Activated T-cell treated with anti-CD3 and anti-CD28 coated beads, Interleukin-2, amount 50 U/mL, for 72 hours (primary cell): ENCODE results near the gene TMX4. TPM values are rescaled to one million over a fixed set of nuclear protein-coding genes. Genes with fewer than 3 reads are reported as not detected.

ENCODE experiments used
- ATAC-seq, 2 donors: fragments of 150-1000 bp; cut with Tn5 transposase; replicated peaks in 1 of 2; 2 replicates each; pipeline ENCODE4 v1.10.0; 2021; ENCODE audit warnings: moderate library complexity in 2 of 2, mild to moderate bottlenecking in 1 of 2
- DNase-seq, 2 donors: peaks; one replicate each; pipeline ENCODE4 v3.0.0; 2021 to 2022; ENCODE audit warnings: mixed read lengths in 1 of 2
- H3K27ac Mint-ChIP-seq: one replicate; pipeline ENCODE4 v1.8.0; 2022; ENCODE audit warnings: mild to moderate bottlenecking, moderate library complexity, mixed read lengths
- H3K27me3 Mint-ChIP-seq: one replicate; pipeline ENCODE4 v1.8.0; 2022; ENCODE audit warnings: low read depth, mixed read lengths
- H3K36me3 Mint-ChIP-seq, 2 donors: one replicate each; pipeline ENCODE4 v1.8.0; 2022; ENCODE audit warnings: mixed read lengths in 2 of 2, mild to moderate bottlenecking in 1 of 2; ENCODE audit not compliant: insufficient read depth in 2 of 2
- H3K4me1 Mint-ChIP-seq: one replicate; pipeline ENCODE4 v1.8.0; 2022; ENCODE audit warnings: low read depth, mixed read lengths
- H3K4me3 Mint-ChIP-seq, 2 donors: one replicate each; pipeline ENCODE4 v1.8.0; 2022; ENCODE audit warnings: mild to moderate bottlenecking in 2 of 2, mixed read lengths in 2 of 2, moderate library complexity in 2 of 2
- H3K9me3 Mint-ChIP-seq, 2 donors: one replicate each; pipeline ENCODE4 v1.8.0; 2022; ENCODE audit warnings: mixed read lengths in 2 of 2
- total RNA-seq, 2 donors: library from RNA; stranded (reverse); gene quantifications; one replicate each; pipeline ENCODE4 v1.2.3, GENCODE V29; 2022

The TMX4 gene, protein sequence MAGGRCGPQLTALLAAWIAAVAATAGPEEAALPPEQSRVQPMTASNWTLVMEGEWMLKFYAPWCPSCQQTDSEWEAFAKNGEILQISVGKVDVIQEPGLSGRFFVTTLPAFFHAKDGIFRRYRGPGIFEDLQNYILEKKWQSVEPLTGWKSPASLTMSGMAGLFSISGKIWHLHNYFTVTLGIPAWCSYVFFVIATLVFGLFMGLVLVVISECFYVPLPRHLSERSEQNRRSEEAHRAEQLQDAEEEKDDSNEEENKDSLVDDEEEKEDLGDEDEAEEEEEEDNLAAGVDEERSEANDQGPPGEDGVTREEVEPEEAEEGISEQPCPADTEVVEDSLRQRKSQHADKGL
- 10 to 100 TPM; 36.9 to 42.5 TPM for total RNA-seq

DNA sequence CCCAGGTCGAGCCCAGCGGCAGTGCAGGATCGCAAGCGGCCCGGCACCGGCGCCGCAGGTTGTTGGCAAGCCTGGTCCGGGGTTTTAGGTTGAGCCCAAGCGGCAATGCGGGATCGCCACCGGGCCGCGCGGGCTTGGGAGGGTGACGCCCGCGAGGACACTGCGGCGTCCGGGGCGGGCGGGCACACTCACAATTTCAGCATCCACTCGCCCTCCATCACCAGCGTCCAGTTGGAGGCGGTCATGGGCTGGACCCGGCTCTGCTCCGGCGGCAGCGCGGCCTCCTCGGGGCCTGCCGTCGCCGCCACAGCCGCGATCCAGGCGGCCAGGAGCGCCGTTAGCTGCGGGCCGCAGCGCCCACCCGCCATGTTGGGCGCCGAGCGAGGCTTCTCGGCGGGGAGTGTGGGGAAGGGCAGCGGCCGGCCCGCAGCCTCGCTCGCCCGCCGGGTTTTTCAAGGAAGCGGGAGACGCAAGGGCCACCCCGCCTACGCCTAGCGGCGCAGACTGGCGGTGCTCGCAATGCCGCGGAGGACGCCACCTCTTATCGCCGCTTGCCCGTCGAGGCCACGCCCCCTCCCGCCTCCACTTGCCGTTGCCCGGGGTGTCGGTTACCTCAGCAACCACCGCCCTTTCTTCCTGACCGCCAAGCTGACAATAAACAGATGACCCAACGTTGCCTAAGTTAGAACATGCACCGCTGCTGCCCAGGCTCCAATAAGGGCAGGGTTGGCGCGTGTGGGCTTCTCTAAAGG lies at the start of gene TMX4:
TSS of gene TMX4 (minus strand) at position 516 of the 752 bp plus-strand sequence. CDS start at position 368, 148 bp downstream.
- Mint-ChIP-seq H3K27ac (peak within 1 kb of the TSS; percentile 71), H3K9me3 (no peaks in the 10 kb centered on the region), H3K36me3 (no peaks in the 10 kb centered on the region), H3K27me3 (no peaks in the 10 kb centered on the region), H3K4me1 (peaks cover 25% of the 10 kb centered on the region), H3K4me3 (peak within 1 kb of the TSS in 1 of 2 donors; percentile 84)
- DNase-seq = peak; percentile 95 to 96
- ATAC-seq = peak; percentile 90

DNA sequence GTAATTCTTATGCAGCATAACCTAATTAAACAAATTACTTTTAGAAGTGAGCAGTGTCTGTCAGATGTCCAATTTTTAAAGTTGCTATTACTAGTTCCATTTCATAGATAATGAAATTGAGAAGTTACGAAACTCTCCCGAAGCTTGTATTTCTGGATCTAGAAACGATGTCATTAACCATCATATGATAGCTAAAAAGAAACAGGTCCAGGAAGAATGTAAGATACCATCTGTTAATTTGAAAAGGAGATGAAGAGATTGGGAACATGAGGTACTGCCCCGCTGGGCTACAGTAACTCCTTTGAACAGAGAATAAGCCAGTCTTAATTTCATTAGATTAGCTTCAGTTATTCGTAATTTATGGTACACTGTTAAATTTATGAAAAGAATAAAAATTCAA lies 47.5 kb upstream of the TMX4 start:
- no peaks in the 10 kb centered on the region for H3K9me3 Mint-ChIP-seq
- no peak for ATAC-seq
- no peak for DNase-seq
- H3K36me3 Mint-ChIP-seq = no peaks in the 10 kb centered on the region
- no peaks in the 10 kb centered on the region for H3K4me1 Mint-ChIP-seq
- H3K27me3 Mint-ChIP-seq = peaks cover 5% of the 10 kb centered on the region
- H3K27ac Mint-ChIP-seq = no peak overlapping the region
- no peak overlapping the region for H3K4me3 Mint-ChIP-seq

DNA sequence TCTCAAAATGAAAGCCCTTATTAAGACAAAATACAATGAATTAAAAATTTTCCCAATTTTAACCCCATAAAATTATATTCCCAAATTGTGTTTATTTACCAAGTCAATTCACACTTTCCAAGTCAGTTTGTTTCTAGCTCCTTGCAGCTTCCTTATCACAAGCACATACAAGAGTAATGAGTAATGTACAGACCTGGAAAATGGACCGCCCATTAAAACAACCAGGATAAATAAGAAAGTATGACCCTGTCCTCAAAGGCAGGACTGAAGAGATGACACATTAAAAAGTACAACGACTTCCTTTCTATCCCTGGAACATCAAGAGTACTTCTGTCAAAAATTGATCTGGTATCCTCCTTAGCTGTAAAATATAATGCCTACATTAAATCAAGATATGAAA lies 47.1 kb upstream of the TMX4 start:
- DNase-seq (no peak), ATAC-seq (no peak)
- H3K27me3 Mint-ChIP-seq = peaks cover 5% of the 10 kb centered on the region
- no peaks in the 10 kb centered on the region for H3K36me3 Mint-ChIP-seq
- H3K9me3 Mint-ChIP-seq = no peaks in the 10 kb centered on the region
- no peak overlapping the region for H3K4me3 Mint-ChIP-seq
- no peaks in the 10 kb centered on the region for H3K4me1 Mint-ChIP-seq
- H3K27ac Mint-ChIP-seq = no peak overlapping the region

DNA sequence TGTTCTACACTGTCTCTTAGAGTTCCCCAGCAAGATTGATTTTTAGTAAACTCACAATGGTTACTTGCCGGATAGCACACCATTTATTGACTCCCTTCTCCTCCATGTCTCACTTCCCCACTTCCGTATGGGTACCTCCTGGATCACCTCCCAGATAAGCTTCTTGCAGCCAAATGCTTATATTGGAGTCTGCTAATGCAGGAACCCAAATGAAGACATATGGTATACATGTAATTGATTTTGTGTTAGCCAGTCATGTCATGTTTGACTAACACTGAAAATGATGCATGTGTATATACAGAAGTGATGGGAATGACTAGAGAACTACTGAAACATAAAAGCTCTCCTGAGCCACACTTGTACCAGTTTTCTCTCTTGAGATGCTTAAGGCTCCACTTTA lies 46.1 kb upstream of the TMX4 start:
- H3K27me3 Mint-ChIP-seq = peaks cover 5% of the 10 kb centered on the region
- ATAC-seq (no peak), DNase-seq (no peak)
- H3K9me3 Mint-ChIP-seq = no peaks in the 10 kb centered on the region
- no peaks in the 10 kb centered on the region for H3K36me3 Mint-ChIP-seq
- no peak overlapping the region for H3K27ac Mint-ChIP-seq
- no peak overlapping the region for H3K4me3 Mint-ChIP-seq
- no peaks in the 10 kb centered on the region for H3K4me1 Mint-ChIP-seq

DNA sequence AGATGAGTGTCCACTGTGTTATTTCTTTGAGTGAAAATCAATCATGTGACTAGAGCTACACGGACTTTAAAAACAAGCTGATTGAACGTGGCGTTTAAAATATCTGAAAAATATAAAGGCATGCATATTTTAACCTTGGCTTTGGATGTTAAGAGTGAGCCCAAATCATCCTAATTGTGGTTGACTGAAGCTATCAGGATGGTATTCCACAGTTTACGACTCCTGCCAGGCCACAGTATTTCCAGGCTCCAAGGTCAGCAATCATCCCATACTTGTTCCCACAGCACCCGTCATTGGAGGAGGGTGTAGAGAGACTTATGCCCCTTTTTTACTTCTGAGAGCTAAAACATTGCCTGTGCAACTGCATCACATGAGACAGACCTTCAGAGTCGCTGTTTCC lies 43.2 kb upstream of the TMX4 start:
- Mint-ChIP-seq H3K4me3 (no peak overlapping the region), H3K27ac (no peak overlapping the region), H3K4me1 (no peaks in the 10 kb centered on the region), H3K9me3 (no peaks in the 10 kb centered on the region), H3K27me3 (peaks cover under 1% of the 10 kb centered on the region), H3K36me3 (no peaks in the 10 kb centered on the region)
- no peak for DNase-seq
- no peak for ATAC-seq

DNA sequence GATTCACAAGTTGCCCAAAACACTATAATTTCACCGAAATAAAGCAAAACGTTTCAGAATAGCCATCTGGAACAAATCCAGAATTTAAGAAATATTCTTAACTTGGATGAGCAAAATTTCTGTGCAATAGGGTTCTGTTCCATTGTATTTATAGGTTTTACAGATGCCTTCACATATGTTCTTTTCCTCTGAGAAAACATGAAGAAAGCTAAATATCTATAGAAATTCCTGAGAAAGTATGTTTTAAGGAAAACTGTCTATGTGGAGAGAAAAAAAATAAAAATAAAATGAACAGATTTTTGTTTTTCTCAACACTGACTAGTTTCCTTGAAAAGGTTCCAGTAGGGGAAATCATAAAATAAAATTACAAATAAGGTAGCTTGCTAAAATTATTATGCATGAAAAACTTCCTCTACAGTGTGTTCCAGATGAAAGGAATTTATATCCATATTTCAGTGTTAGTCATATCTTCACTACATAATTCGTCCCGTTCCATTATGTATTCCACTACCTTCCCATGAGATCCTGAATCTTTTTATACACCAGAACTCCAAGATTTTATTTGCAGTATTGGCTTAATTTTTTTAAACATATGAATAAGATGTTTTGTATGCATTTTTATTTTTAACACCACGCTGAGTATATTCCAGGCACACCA lies 42.4 kb upstream of the TMX4 start:
- ATAC-seq = no peak
- H3K4me1 Mint-ChIP-seq = no peaks in the 10 kb centered on the region
- H3K4me3 Mint-ChIP-seq = no peak overlapping the region
- DNase-seq = no peak
- no peaks in the 10 kb centered on the region for H3K27me3 Mint-ChIP-seq
- no peaks in the 10 kb centered on the region for H3K9me3 Mint-ChIP-seq
- no peak overlapping the region for H3K27ac Mint-ChIP-seq
- H3K36me3 Mint-ChIP-seq = no peaks in the 10 kb centered on the region

DNA sequence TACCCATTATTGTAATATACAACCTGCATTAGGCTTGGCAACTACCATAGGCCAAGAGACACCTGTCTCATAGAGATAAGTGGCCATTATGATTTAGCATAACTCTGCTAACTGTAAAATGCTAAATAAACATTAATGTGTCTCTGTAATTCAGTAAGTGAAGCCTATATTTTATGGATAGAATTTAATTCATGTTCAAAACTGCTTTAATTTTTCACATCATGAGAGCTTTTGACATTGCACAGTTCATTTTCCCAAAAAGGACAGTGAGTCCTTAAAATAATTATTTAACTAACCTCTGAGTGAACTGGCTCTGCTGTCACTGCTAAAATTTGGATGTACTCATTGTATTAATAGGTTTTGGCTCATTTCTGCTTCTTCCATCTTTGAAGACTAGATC lies 41.4 kb upstream of the TMX4 start:
- ATAC-seq = no peak
- no peaks in the 10 kb centered on the region for H3K9me3 Mint-ChIP-seq
- no peaks in the 10 kb centered on the region for H3K27me3 Mint-ChIP-seq
- no peak for DNase-seq
- H3K4me3 Mint-ChIP-seq = no peak overlapping the region
- H3K4me1 Mint-ChIP-seq = no peaks in the 10 kb centered on the region
- no peak overlapping the region for H3K27ac Mint-ChIP-seq
- no peaks in the 10 kb centered on the region for H3K36me3 Mint-ChIP-seq

DNA sequence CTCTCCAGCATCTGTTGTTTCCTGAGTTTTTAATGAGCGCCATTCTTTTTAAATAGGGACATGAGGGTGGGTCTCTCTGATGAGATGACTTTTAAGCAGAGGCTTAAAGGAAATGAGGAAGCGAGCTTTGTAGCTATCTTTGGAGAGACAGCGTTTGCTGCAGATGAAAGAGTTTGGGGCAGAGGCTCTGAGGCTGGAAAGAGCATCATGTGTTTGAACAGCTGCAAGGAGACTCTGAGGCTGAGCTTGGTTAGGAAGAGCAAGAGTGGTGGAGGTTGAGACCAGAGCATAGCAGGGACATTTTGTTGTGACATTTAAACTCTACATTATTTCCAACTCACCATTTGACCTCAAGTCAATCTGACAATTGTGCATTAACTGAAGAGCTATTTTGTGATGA lies 38.3 kb upstream of the TMX4 start:
- no peaks in the 10 kb centered on the region for H3K4me1 Mint-ChIP-seq
- H3K36me3 Mint-ChIP-seq = no peaks in the 10 kb centered on the region
- no peak overlapping the region for H3K4me3 Mint-ChIP-seq

DNA sequence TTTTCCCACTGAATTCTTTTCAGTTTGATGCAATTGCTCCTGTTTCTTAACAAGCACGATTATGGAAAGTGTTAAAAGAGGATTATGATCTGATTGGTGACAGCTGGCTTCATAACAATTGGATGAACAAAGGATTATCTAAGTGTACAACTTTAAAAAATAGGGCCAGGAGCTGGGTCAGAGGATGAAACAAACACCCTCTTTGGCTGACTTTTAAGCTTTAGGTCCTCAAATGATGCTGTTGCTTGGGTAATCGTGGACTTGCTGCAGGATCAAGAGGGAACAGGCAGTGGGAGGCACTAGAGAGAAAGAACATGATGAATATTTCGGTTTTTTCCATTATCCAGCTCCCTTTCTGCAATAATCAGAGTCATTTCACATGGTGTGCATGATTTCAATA lies 35.5 kb upstream of the TMX4 start:
- Mint-ChIP-seq H3K9me3 (no peaks in the 10 kb centered on the region), H3K4me1 (peaks cover 6% of the 10 kb centered on the region)

More for the DNA sequence above, 38.3 kb upstream of the TMX4 start:
- ATAC-seq (no peak), DNase-seq (no peak)
- no peaks in the 10 kb centered on the region for H3K27me3 Mint-ChIP-seq
- H3K27ac Mint-ChIP-seq = no peak overlapping the region
- H3K9me3 Mint-ChIP-seq = no peaks in the 10 kb centered on the region

DNA sequence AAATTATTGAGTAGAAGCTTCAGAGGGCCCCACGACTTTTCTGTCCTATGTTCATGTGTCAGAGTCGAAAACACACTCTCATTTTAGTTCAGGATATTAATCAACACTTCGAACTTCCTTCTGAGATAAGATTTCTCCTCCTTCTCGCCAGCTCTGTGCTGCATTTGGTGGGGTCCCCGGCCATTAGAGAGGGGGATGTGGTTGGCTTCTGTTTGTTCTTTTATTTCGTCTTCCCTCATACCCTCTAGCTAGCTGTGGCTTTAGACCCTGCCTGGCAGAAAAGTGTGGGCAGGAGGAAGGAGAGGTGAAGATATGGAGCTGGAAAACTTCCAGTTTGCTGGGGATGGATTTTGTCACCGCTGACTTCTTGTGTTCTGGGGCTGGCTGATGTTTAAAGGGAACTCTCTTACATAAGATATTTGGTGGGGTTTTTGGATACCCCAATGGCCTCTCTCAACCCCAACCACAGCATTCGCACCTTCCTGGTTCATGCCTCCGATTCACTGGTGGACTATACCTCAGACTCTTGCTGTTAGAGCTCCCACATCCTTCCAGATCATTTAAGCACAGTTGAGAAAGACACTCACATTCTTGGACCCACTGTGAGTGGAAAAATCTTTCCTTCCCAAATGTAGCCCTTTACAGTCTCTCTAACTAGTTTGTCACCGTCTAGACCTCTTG lies 30.7 kb upstream of the TMX4 start:
- Mint-ChIP-seq H3K27me3 (peaks cover 7% of the 10 kb centered on the region), H3K27ac (no peak overlapping the region), H3K9me3 (no peaks in the 10 kb centered on the region), H3K4me1 (peaks cover 7% of the 10 kb centered on the region), H3K36me3 (no peaks in the 10 kb centered on the region), H3K4me3 (no peak overlapping the region)
- no peak for ATAC-seq
- no peak for DNase-seq

More for the DNA sequence above, 35.5 kb upstream of the TMX4 start:
- Mint-ChIP-seq H3K36me3 (no peaks in the 10 kb centered on the region), H3K27ac (no peak overlapping the region), H3K4me3 (no peak overlapping the region), H3K27me3 (peaks cover 7% of the 10 kb centered on the region)
- ATAC-seq (no peak), DNase-seq (no peak)

DNA sequence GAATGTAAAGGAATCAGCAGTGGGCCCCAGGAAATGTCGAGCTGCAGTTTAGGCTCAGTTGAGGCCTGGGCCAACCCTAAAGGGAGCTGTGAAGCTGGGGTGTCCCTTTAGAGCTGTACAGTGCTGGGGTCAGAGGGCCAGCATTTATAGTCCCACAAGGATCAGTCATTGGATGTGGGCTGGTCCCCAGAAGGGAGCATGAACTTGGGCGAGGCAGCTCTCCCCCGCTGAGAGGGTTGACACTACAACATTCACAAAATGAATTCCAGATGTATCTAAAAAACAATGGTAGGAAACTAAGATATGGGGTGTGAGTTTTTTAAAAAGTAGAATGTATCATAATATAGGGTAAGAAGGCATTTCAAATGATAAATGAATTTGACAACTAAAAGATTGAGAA lies 29.7 kb upstream of the TMX4 start:
- ATAC-seq (no peak), DNase-seq (no peak)
- Mint-ChIP-seq H3K4me1 (peaks cover 7% of the 10 kb centered on the region), H3K27ac (no peak overlapping the region), H3K27me3 (peaks cover 7% of the 10 kb centered on the region), H3K36me3 (no peaks in the 10 kb centered on the region), H3K9me3 (no peaks in the 10 kb centered on the region), H3K4me3 (no peak overlapping the region)

DNA sequence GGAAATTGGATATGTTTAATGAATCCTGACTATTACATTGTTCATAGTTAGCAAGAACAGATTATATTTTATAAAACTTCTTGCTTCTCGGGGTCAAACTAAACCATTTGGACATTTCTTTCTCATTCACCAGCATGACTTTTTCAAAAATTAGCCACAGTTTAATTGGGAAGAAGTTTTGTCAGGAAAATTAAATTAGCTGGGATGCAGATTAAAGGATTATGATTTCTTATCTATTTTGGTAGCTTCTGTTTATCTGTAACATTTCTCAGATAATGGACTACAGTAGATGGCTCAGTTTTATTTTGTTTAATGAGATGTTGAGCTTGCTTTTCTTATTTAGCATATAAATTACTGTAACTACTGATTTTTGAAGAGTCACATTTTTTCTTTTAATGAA lies 26.4 kb upstream of the TMX4 start:
- Mint-ChIP-seq H3K36me3 (no peaks in the 10 kb centered on the region), H3K9me3 (no peaks in the 10 kb centered on the region), H3K4me3 (no peak overlapping the region), H3K27ac (no peak overlapping the region), H3K27me3 (peaks cover 12% of the 10 kb centered on the region), H3K4me1 (peaks cover 12% of the 10 kb centered on the region)
- DNase-seq (no peak), ATAC-seq (no peak)
